Measurements from ENCODE around the gene TMEM178A. TPM values are rescaled to one million over a fixed set of nuclear protein-coding genes. Genes with fewer than 3 reads are reported as not detected.

TMEM178A gene
- total and polyA plus RNA-seq, 10 donors, result 0.49 to 2.1 (median 0.89) TPM

GRCh38 chr2:39736640-39737039 lies 70.9 kb downstream of the TMEM178A start:
- Histone ChIP-seq H3K4me1 (peaks cover 0 to 3% (median 0%) of the 10 kb centered on the region in 6 donors), H3K4me3 (no peak overlapping the region), H3K36me3 (peaks cover 0 to 89% (median 43%) of the 10 kb centered on the region in 6 donors), H3K27me3 (replicated peaks in 1 of 7) (no peaks in the 10 kb centered on the region), H3K9me3 (no peaks in the 10 kb centered on the region), H3K27ac (no peak overlapping the region)
- intact Hi-C loops (cut with DNase I; ENCODE audit: low total_unique reads), result no loop called here
- no peak for DNase-seq
- WGBS, 5 donors, result 91 to 98% (median 95%) methylated on average over 6 of the region's 6 CpGs
- no peak for TF ChIP-seq CTCF (IDR thresholded peaks at IDR 0.05 in 8 of 11, conservative IDR thresholded peaks at IDR 0.05 in 3 of 11)
- TF ChIP-seq POLR2A (IDR thresholded peaks at IDR 0.05), result no peak
- no peak for TF ChIP-seq POLR2AphosphoS5 (IDR thresholded peaks at IDR 0.05)

DNA sequence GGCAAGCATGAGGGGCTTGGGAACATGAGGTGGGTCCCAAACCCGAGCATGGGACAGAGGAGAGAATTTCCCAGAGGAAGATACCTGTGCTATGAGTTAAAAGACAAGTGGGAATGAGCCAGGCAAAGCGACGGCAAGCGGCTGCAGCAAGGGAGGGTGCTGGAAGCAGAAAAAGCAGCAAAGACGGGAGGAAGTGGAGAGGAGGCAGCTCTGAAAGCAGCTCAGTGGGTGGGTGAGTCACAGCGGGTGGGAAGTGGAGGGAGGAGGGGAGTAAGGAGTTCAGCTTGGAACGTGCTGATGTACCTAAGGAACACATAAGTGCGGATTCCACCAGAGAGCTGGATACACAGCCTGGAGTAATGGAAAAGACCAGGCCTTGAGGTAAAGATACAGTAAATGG lies 71.9 kb downstream of the TMEM178A start:
- no peaks in the 10 kb centered on the region for H3K27me3 ChIP-seq (replicated peaks in 1 of 7)
- TF ChIP-seq POLR2A (IDR thresholded peaks at IDR 0.05), result no peak
- no peak for TF ChIP-seq CTCF (IDR thresholded peaks at IDR 0.05 in 8 of 11, conservative IDR thresholded peaks at IDR 0.05 in 3 of 11)
- no peak for TF ChIP-seq POLR2AphosphoS5 (IDR thresholded peaks at IDR 0.05)
- peaks cover 0 to 3% (median 0%) of the 10 kb centered on the region in 6 donors for H3K4me1 ChIP-seq
- DNase-seq, result no peak
- peaks cover 0 to 98% (median 47%) of the 10 kb centered on the region in 6 donors for H3K36me3 ChIP-seq
- H3K27ac ChIP-seq, result no peak overlapping the region
- WGBS, 5 donors, result 83 to 95% (median 91%) methylated on average over 8 of the region's 8 CpGs
- H3K4me3 ChIP-seq, result no peak overlapping the region
- intact Hi-C loops (cut with DNase I; ENCODE audit: low total_unique reads), result no loop called here
- H3K9me3 ChIP-seq, result no peaks in the 10 kb centered on the region

GRCh38 chr2:39738936-39739335 lies 73.2 kb downstream of the TMEM178A start:
- no peak for DNase-seq
- intact Hi-C loops (cut with DNase I; ENCODE audit: low total_unique reads), result no loop called here
- no peaks in the 10 kb centered on the region for H3K9me3 ChIP-seq
- no peak for TF ChIP-seq CTCF (IDR thresholded peaks at IDR 0.05 in 8 of 11, conservative IDR thresholded peaks at IDR 0.05 in 3 of 11)
- TF ChIP-seq POLR2AphosphoS5 (IDR thresholded peaks at IDR 0.05), result no peak
- no peak for TF ChIP-seq POLR2A (IDR thresholded peaks at IDR 0.05)
- peaks cover 0 to 98% (median 54%) of the 10 kb centered on the region in 6 donors for H3K36me3 ChIP-seq
- no peak overlapping the region for H3K27ac ChIP-seq
- 92 to 97% (median 94%) methylated on average over 2 of the region's 2 CpGs for WGBS, 5 donors
- no peak overlapping the region for H3K4me3 ChIP-seq
- H3K4me1 ChIP-seq, result no peaks in the 10 kb centered on the region
- no peaks in the 10 kb centered on the region for H3K27me3 ChIP-seq (replicated peaks in 1 of 7)

- no peak for TF ChIP-seq POLR2A (IDR thresholded peaks at IDR 0.05)
- TF ChIP-seq POLR2AphosphoS5 (IDR thresholded peaks at IDR 0.05), result no peak
- no peak for TF ChIP-seq CTCF (IDR thresholded peaks at IDR 0.05 in 8 of 11, conservative IDR thresholded peaks at IDR 0.05 in 3 of 11)
- Histone ChIP-seq H3K36me3 (peaks cover 0 to 98% (median 53%) of the 10 kb centered on the region in 6 donors), H3K4me1 (no peaks in the 10 kb centered on the region), H3K9me3 (no peaks in the 10 kb centered on the region), H3K4me3 (no peak overlapping the region), H3K27me3 (replicated peaks in 1 of 7) (no peaks in the 10 kb centered on the region), H3K27ac (no peak overlapping the region)
- DNase-seq, result no peak
- intact Hi-C loops (cut with DNase I; ENCODE audit: low total_unique reads), result no loop called here
- WGBS, 5 donors, result 72 to 83% (median 75%) methylated on average over 5 of the region's 5 CpGs
These were observed 73.7 kb downstream of the TMEM178A start for GRCh38 chr2:39739386-39739785.
